SK-N-SH treated with all-trans-retinoic acid at 6 μM for 48 hours (cell line): ENCODE results near the gene TMEM132C.
"Not testable (repeated sequence)": the region's sequence is repeated elsewhere in the genome, so short reads cannot be mapped to it uniquely, and the experiment has no call there.

ENCODE experiments used
- ATAC-seq: fragments of 200-7000 bp; cut with Tn5 transposase; 3 replicates; pipeline ENCODE4 v1.9.1; 2020; ENCODE audit warnings: mild to moderate bottlenecking, moderate library complexity
- BACH2 ChIP-seq: fragments of 250-450 bp; sonication (Bioruptor Pico); IDR thresholded peaks from 2 replicates; pipeline ENCODE4 v1.9.0; 2021; ENCODE audit warnings: mild to moderate bottlenecking, borderline replicate concordance
- CSDC2 ChIP-seq: fragments of 250-450 bp; sonication (Bioruptor Pico); IDR thresholded peaks from 2 replicates; pipeline ENCODE4 v1.5.0; 2020; ENCODE audit warnings: mild to moderate bottlenecking, moderate library complexity
- ESRRG ChIP-seq: fragments of 250-450 bp; sonication (Bioruptor Pico); IDR thresholded peaks from 2 replicates; pipeline ENCODE4 v1.6.1; 2021; ENCODE audit warnings: mild to moderate bottlenecking
- GLIS3 ChIP-seq: fragments of 250-450 bp; sonication (Bioruptor Pico); IDR thresholded peaks from 2 replicates; pipeline ENCODE4 v1.5.0; 2020; ENCODE audit warnings: mild to moderate bottlenecking, moderate library complexity
- OSR1 ChIP-seq: fragments of 250-450 bp; sonication (Bioruptor Pico); IDR thresholded peaks from 2 replicates; pipeline ENCODE4 v1.8.0; 2022; ENCODE audit warnings: moderate library complexity, mild to moderate bottlenecking, inconsistent platforms
- PATZ1 ChIP-seq: fragments of 250-450 bp; sonication (Bioruptor Pico); IDR thresholded peaks from 2 replicates; pipeline ENCODE4 v1.8.0; 2020; ENCODE audit warnings: mild to moderate bottlenecking, moderate library complexity, borderline replicate concordance
- POU6F1 ChIP-seq: fragments of 250-450 bp; sonication (Bioruptor Pico); IDR thresholded peaks from 2 replicates; pipeline ENCODE4 v1.8.0; 2021; ENCODE audit warnings: low read depth, mild to moderate bottlenecking, moderate library complexity, borderline replicate concordance
- RARB ChIP-seq: fragments of 250-450 bp; sonication (Bioruptor Pico); IDR thresholded peaks from 2 replicates; pipeline ENCODE4 v1.8.0; 2021; ENCODE audit warnings: mild to moderate bottlenecking, moderate library complexity
- SNAI2 ChIP-seq: fragments of 250-450 bp; sonication (Bioruptor Pico); IDR thresholded peaks from 2 replicates; pipeline ENCODE4 v1.5.0; 2020; ENCODE audit warnings: mild to moderate bottlenecking, moderate library complexity
- TCF4 ChIP-seq: fragments of 250-450 bp; sonication (Bioruptor Pico); IDR thresholded peaks from 2 replicates; pipeline ENCODE4 v1.8.0; 2021; ENCODE audit warnings: mild to moderate bottlenecking, moderate library complexity, borderline replicate concordance
- TOX ChIP-seq: fragments of 250-450 bp; sonication (Bioruptor Pico); IDR thresholded peaks from 2 replicates; pipeline ENCODE4 v1.8.0; 2021; ENCODE audit warnings: mild to moderate bottlenecking, moderate library complexity, borderline replicate concordance
- ZC3H10 ChIP-seq: fragments of 250-450 bp; sonication (Bioruptor Pico); IDR thresholded peaks from 2 replicates; pipeline ENCODE4 v1.5.1; 2021; ENCODE audit warnings: mild to moderate bottlenecking, moderate library complexity
- ZFP3 ChIP-seq: fragments of 250-450 bp; sonication (Bioruptor Pico); IDR thresholded peaks from 2 replicates; pipeline ENCODE4 v1.5.0; 2020; ENCODE audit warnings: mild to moderate bottlenecking, moderate library complexity
- ZFP30 ChIP-seq: fragments of 450-650 bp; formaldehyde crosslinking; IDR thresholded peaks from 2 replicates; pipeline ENCODE4 v1.5.0; 2022; ENCODE audit warnings: mild to moderate bottlenecking, moderate library complexity
- ZNF565 ChIP-seq: fragments of 450-650 bp; formaldehyde crosslinking; conservative IDR thresholded peaks from 2 replicates; pipeline ENCODE4 v1.5.0; 2020; ENCODE audit warnings: low read depth, mild to moderate bottlenecking, moderate library complexity
- ZNF70 ChIP-seq: fragments of 450-650 bp; formaldehyde crosslinking; IDR thresholded peaks from 2 replicates; pipeline ENCODE4 v1.5.0; 2020; ENCODE audit warnings: mild to moderate bottlenecking, moderate library complexity
- ZNF8 ChIP-seq: fragments of 450-650 bp; formaldehyde crosslinking; IDR thresholded peaks from 2 replicates; pipeline ENCODE4 v1.5.0; 2020; ENCODE audit warnings: mild to moderate bottlenecking, moderate library complexity
- TF ChIP-seq, protein P1 (sequence below): fragments of 250-450 bp; sonication (Bioruptor Pico); IDR thresholded peaks from 2 replicates; pipeline ENCODE4 v1.5.1; 2020; ENCODE audit warnings: low read depth, mild to moderate bottlenecking, moderate library complexity
- TF ChIP-seq, protein P2 (sequence below): fragments of 250-450 bp; sonication (Bioruptor Pico); IDR thresholded peaks from 2 replicates; pipeline ENCODE4 v1.5.1; 2021; ENCODE audit warnings: mild to moderate bottlenecking, moderate library complexity
- TF ChIP-seq, protein P3 (sequence below): fragments of 250-450 bp; sonication (Bioruptor Pico); IDR thresholded peaks from 2 replicates; pipeline ENCODE4 v1.5.0; 2020; ENCODE audit warnings: mild to moderate bottlenecking, moderate library complexity

Gene TMEM132C

GRCh38 chr12:128483526-128484255, 216.7 kb downstream of the TMEM132C start:
- TF ChIP-seq ESRRG (no peak), ZNF8 (no peak), GLIS3 (CRISPR knock-in tag) (no peak), BACH2 (CRISPR knock-in tag) (no peak)
- ATAC-seq, result no peak

DNA sequence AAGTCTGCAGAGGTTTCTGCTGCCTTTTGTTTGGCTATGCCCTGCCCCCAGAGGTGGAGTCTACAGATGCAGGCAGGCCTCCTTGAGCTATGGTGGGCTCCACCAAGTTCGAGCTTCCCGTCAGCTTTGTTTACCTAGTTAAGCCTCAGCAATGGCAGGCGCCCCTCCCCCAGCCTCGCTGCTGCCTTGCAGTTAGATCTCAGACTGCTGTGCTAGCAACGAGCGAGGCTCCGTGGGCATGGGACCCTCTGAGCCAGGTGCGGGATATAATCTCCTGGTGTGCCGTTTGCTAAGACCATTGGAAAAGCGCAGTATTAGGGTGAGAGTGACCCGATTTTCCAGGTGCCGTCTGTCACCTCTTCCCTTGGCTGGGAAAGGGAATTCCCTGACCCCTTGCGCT, 230.4 kb downstream of the TMEM132C start:
- ATAC-seq, result not testable (repeated sequence)

GRCh38 chr12:128507470-128507869, 240.5 kb downstream of the TMEM132C start:
- TF ChIP-seq ZFP30 (CRISPR knock-in tag) (no peak), ZFP3 (CRISPR knock-in tag) (no peak), ESRRG (no peak), ZNF565 (CRISPR knock-in tag) (no peak), TOX (CRISPR knock-in tag) (no peak), SNAI2 (no peak), POU6F1 (CRISPR knock-in tag) (no peak), ZNF70 (CRISPR knock-in tag) (no peak), OSR1 (CRISPR knock-in tag) (no peak), TCF4 (no peak), CSDC2 (CRISPR knock-in tag) (no peak), GLIS3 (CRISPR knock-in tag) (no peak), BACH2 (CRISPR knock-in tag) (no peak), ZNF8 (no peak)
- TF ChIP-seq, protein P1, sequence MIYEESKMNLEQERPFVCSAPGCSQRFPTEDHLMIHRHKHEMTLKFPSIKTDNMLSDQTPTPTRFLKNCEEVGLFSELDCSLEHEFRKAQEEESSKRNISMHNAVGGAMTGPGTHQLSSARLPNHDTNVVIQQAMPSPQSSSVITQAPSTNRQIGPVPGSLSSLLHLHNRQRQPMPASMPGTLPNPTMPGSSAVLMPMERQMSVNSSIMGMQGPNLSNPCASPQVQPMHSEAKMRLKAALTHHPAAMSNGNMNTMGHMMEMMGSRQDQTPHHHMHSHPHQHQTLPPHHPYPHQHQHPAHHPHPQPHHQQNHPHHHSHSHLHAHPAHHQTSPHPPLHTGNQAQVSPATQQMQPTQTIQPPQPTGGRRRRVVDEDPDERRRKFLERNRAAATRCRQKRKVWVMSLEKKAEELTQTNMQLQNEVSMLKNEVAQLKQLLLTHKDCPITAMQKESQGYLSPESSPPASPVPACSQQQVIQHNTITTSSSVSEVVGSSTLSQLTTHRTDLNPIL (CRISPR knock-in tag), result no peak
- TF ChIP-seq, protein P2, sequence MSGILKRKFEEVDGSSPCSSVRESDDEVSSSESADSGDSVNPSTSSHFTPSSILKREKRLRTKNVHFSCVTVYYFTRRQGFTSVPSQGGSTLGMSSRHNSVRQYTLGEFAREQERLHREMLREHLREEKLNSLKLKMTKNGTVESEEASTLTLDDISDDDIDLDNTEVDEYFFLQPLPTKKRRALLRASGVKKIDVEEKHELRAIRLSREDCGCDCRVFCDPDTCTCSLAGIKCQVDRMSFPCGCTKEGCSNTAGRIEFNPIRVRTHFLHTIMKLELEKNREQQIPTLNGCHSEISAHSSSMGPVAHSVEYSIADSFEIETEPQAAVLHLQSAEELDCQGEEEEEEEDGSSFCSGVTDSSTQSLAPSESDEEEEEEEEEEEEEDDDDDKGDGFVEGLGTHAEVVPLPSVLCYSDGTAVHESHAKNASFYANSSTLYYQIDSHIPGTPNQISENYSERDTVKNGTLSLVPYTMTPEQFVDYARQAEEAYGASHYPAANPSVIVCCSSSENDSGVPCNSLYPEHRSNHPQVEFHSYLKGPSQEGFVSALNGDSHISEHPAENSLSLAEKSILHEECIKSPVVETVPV (CRISPR knock-in tag), result no peak
- no peak for ATAC-seq

- no peak for ATAC-seq
- TF ChIP-seq POU6F1 (CRISPR knock-in tag) (no peak), RARB (CRISPR knock-in tag) (no peak), ZNF565 (CRISPR knock-in tag) (no peak)
Observed at GRCh38 chr12:128509170-128509569, 242.2 kb downstream of the TMEM132C start.

GRCh38 chr12:128510511-128510910, 243.5 kb downstream of the TMEM132C start:
- no peak for ATAC-seq
- no peak for TF ChIP-seq ESRRG
- no peak for TF ChIP-seq ZNF70 (CRISPR knock-in tag)
- TF ChIP-seq RARB (CRISPR knock-in tag), result no peak
- no peak for TF ChIP-seq ZNF565 (CRISPR knock-in tag)
- TF ChIP-seq ZFP3 (CRISPR knock-in tag), result no peak
- no peak for TF ChIP-seq TCF4
- no peak for TF ChIP-seq SNAI2
- no peak for TF ChIP-seq OSR1 (CRISPR knock-in tag)
- no peak for TF ChIP-seq ZC3H10 (CRISPR knock-in tag)
- TF ChIP-seq PATZ1 (CRISPR knock-in tag), result no peak
- TF ChIP-seq, protein P3, sequence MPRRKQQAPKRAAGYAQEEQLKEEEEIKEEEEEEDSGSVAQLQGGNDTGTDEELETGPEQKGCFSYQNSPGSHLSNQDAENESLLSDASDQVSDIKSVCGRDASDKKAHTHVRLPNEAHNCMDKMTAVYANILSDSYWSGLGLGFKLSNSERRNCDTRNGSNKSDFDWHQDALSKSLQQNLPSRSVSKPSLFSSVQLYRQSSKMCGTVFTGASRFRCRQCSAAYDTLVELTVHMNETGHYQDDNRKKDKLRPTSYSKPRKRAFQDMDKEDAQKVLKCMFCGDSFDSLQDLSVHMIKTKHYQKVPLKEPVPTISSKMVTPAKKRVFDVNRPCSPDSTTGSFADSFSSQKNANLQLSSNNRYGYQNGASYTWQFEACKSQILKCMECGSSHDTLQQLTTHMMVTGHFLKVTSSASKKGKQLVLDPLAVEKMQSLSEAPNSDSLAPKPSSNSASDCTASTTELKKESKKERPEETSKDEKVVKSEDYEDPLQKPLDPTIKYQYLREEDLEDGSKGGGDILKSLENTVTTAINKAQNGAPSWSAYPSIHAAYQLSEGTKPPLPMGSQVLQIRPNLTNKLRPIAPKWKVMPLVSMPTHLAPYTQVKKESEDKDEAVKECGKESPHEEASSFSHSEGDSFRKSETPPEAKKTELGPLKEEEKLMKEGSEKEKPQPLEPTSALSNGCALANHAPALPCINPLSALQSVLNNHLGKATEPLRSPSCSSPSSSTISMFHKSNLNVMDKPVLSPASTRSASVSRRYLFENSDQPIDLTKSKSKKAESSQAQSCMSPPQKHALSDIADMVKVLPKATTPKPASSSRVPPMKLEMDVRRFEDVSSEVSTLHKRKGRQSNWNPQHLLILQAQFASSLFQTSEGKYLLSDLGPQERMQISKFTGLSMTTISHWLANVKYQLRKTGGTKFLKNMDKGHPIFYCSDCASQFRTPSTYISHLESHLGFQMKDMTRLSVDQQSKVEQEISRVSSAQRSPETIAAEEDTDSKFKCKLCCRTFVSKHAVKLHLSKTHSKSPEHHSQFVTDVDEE, result no peak
